ENCODE results near the gene DDX53. TPM values are rescaled to one million over a fixed set of nuclear protein-coding genes. Genes with fewer than 3 reads are reported as not detected.

Gene DDX53
- total RNA-seq, 1 donor from 2014 or later: not detected

- Mint-ChIP-seq H3K27me3 (no peaks in the 10 kb centered on the region), H3K4me1 (ENCODE audit: low read depth) (no peaks in the 10 kb centered on the region), H3K9me3 (ENCODE audit: low read depth) (peaks cover 4% of the 10 kb centered on the region), H3K27ac (no peak overlapping the region), H3K36me3 (ENCODE audit: insufficient read depth) (no peaks in the 10 kb centered on the region), H3K4me3 (ENCODE audit: low read depth) (no peak overlapping the region)
- DNase-seq (ENCODE audit: low spot score, unreplicated experiment): no peak
- TF ChIP-seq CTCF (IDR thresholded peaks at IDR 0.05; ENCODE audit: unreplicated experiment): no peak
Observed at GRCh38 chrX:22959204-22959920, 40.4 kb upstream of the DDX53 start.

GRCh38 chrX:22963196-22963595, 36.6 kb upstream of the DDX53 start:
- no peaks in the 10 kb centered on the region for H3K36me3 Mint-ChIP-seq (ENCODE audit: insufficient read depth)
- no peaks in the 10 kb centered on the region for H3K4me1 Mint-ChIP-seq (ENCODE audit: low read depth)
- H3K4me3 Mint-ChIP-seq (ENCODE audit: low read depth): no peak overlapping the region
- H3K9me3 Mint-ChIP-seq (ENCODE audit: low read depth): no peaks in the 10 kb centered on the region
- no peak for DNase-seq (ENCODE audit: low spot score, unreplicated experiment)
- H3K27me3 Mint-ChIP-seq: no peaks in the 10 kb centered on the region
- no peak overlapping the region for H3K27ac Mint-ChIP-seq
- no peak for TF ChIP-seq CTCF (IDR thresholded peaks at IDR 0.05; ENCODE audit: unreplicated experiment)

- H3K9me3 Mint-ChIP-seq (ENCODE audit: low read depth): peaks cover 8% of the 10 kb centered on the region
- TF ChIP-seq CTCF (IDR thresholded peaks at IDR 0.05; ENCODE audit: unreplicated experiment): no peak
- H3K27ac Mint-ChIP-seq: no peak overlapping the region
- no peaks in the 10 kb centered on the region for H3K27me3 Mint-ChIP-seq
- no peaks in the 10 kb centered on the region for H3K4me1 Mint-ChIP-seq (ENCODE audit: low read depth)
- no peak overlapping the region for H3K4me3 Mint-ChIP-seq (ENCODE audit: low read depth)
- DNase-seq (ENCODE audit: low spot score, unreplicated experiment): no peak
- H3K36me3 Mint-ChIP-seq (ENCODE audit: insufficient read depth): no peaks in the 10 kb centered on the region
Observed at GRCh38 chrX:22968494-22968893, 31.3 kb upstream of the DDX53 start.

- no peak for TF ChIP-seq CTCF (IDR thresholded peaks at IDR 0.05; ENCODE audit: unreplicated experiment)
- Mint-ChIP-seq H3K9me3 (ENCODE audit: low read depth) (peaks cover 8% of the 10 kb centered on the region), H3K4me1 (ENCODE audit: low read depth) (no peaks in the 10 kb centered on the region), H3K27ac (no peak overlapping the region), H3K36me3 (ENCODE audit: insufficient read depth) (no peaks in the 10 kb centered on the region), H3K27me3 (no peaks in the 10 kb centered on the region), H3K4me3 (ENCODE audit: low read depth) (no peak overlapping the region)
- DNase-seq (ENCODE audit: low spot score, unreplicated experiment): no peak
Observed at GRCh38 chrX:22969411-22969810, 30.3 kb upstream of the DDX53 start.

GRCh38 chrX:22970861-22971260, 28.9 kb upstream of the DDX53 start:
- no peak for TF ChIP-seq CTCF (IDR thresholded peaks at IDR 0.05; ENCODE audit: unreplicated experiment)
- H3K27ac Mint-ChIP-seq: no peak overlapping the region
- no peaks in the 10 kb centered on the region for H3K4me1 Mint-ChIP-seq (ENCODE audit: low read depth)
- peaks cover 8% of the 10 kb centered on the region for H3K9me3 Mint-ChIP-seq (ENCODE audit: low read depth)
- no peak for DNase-seq (ENCODE audit: low spot score, unreplicated experiment)
- H3K4me3 Mint-ChIP-seq (ENCODE audit: low read depth): no peak overlapping the region
- no peaks in the 10 kb centered on the region for H3K27me3 Mint-ChIP-seq
- no peaks in the 10 kb centered on the region for H3K36me3 Mint-ChIP-seq (ENCODE audit: insufficient read depth)
